HepG2 (cell line): ENCODE measurements around the gene RBMS2. TPM values are rescaled to one million over a fixed set of nuclear protein-coding genes. Genes with fewer than 3 reads are reported as not detected.
A peak's percentile ranks its signal among the peaks of the same experiment; 100 is the strongest.

Experiments
- AGO1 ChIP-seq: fragments of 200-400 bp; formaldehyde crosslinking; IDR thresholded peaks from 2 replicates; pipeline ENCODE4 v1.6.1; 2017; ENCODE audit warnings: mild to moderate bottlenecking, low read depth, low read length, moderate library complexity; ENCODE audit not compliant: poor library complexity, severe bottlenecking
- BCL6 ChIP-seq: IDR thresholded peaks from 2 replicates; pipeline ENCODE4 v1.6.1; 2016; ENCODE audit warnings: missing genetic modification reagents, missing compliant biosample characterization
- EEA1 ChIP-seq: sonication (generic); formaldehyde crosslinking; IDR thresholded peaks from 2 replicates; pipeline ENCODE4 v1.5.1; 2020; ENCODE audit warnings: mild to moderate bottlenecking, missing genetic modification reagents, borderline replicate concordance
- FOSL2 ChIP-seq: sonication (generic); formaldehyde crosslinking; IDR thresholded peaks from 2 replicates; pipeline ENCODE4 v1.4.0; 2020; ENCODE audit warnings: missing genetic modification reagents
- HHEX ChIP-seq: IDR thresholded peaks from 2 replicates; pipeline ENCODE4 v1.6.1; 2016; ENCODE audit warnings: control low read depth
- HMG20A ChIP-seq: IDR thresholded peaks from 2 replicates; pipeline ENCODE4 v1.6.1; 2016; ENCODE audit warnings: borderline replicate concordance
- HNRNPH1 ChIP-seq: fragments of 200-400 bp; formaldehyde crosslinking; optimal IDR thresholded peaks from 2 replicates; pipeline ENCODE3; 2017; ENCODE audit warnings: mild to moderate bottlenecking, low read depth, low read length
- HOXA5 ChIP-seq: sonication (generic); formaldehyde crosslinking; IDR thresholded peaks from 2 replicates; pipeline ENCODE4 v1.4.0; 2020; ENCODE audit warnings: missing genetic modification reagents
- MZF1 ChIP-seq: sonication (generic); formaldehyde crosslinking; IDR thresholded peaks from 2 replicates; pipeline ENCODE4 v1.8.1; 2023; ENCODE audit warnings: mild to moderate bottlenecking, missing genetic modification reagents, borderline replicate concordance
- NFYB ChIP-seq: sonication (generic); formaldehyde crosslinking; IDR thresholded peaks from 2 replicates; pipeline ENCODE4 v1.4.0; 2020; ENCODE audit warnings: missing genetic modification reagents
- PHF5A ChIP-seq: IDR thresholded peaks from one replicate; pipeline ENCODE4 v1.6.1; 2018; ENCODE audit warnings: low read depth, missing genetic modification reagents; ENCODE audit not compliant: unreplicated experiment
- REL ChIP-seq: sonication (generic); formaldehyde crosslinking; conservative IDR thresholded peaks from 2 replicates; pipeline ENCODE4 v1.8.0; 2022; ENCODE audit warnings: mild to moderate bottlenecking, missing genetic modification reagents, moderate library complexity
- SAFB2 ChIP-seq: sonication (generic); formaldehyde crosslinking; IDR thresholded peaks from 2 replicates; pipeline ENCODE4 v1.5.1; 2020; ENCODE audit warnings: missing genetic modification reagents, low read depth, mild to moderate bottlenecking, borderline replicate concordance
- SIX4 ChIP-seq: sonication (generic); formaldehyde crosslinking; IDR thresholded peaks from 2 replicates; pipeline ENCODE4 v1.4.0; 2020; ENCODE audit warnings: missing genetic modification reagents
- TCF12 ChIP-seq, 2 experiments: fragments of 450-650 bp in 1 of 2; sonication (generic) in 1 of 2; formaldehyde crosslinking in 1 of 2; IDR thresholded peaks; 2 replicates each; pipeline versions ENCODE4 v1.6.1 to v1.8.0; 2017 to 2022; ENCODE audit warnings: antibody characterized with exemption in 1 of 2, mild to moderate bottlenecking in 1 of 2, missing genetic modification reagents in 1 of 2, moderate library complexity in 1 of 2
- XBP1 ChIP-seq: sonication (generic); formaldehyde crosslinking; IDR thresholded peaks from 2 replicates; pipeline ENCODE4 v1.5.0; 2020; ENCODE audit warnings: missing genetic modification reagents
- XRCC5 ChIP-seq: fragments of 200-400 bp; formaldehyde crosslinking; optimal IDR thresholded peaks from 2 replicates; pipeline ENCODE3; 2017; ENCODE audit warnings: mild to moderate bottlenecking, low read length
- ZNF101 ChIP-seq: sonication (generic); formaldehyde crosslinking; IDR thresholded peaks from 2 replicates; pipeline ENCODE4 v1.4.0; 2020; ENCODE audit warnings: mild to moderate bottlenecking, low read depth, missing genetic modification reagents, borderline replicate concordance
- ZNF143 ChIP-seq: sonication (generic); formaldehyde crosslinking; IDR thresholded peaks from 2 replicates; pipeline ENCODE4 v1.4.0; 2020; ENCODE audit warnings: missing genetic modification reagents
- ZNF205 ChIP-seq: IDR thresholded peaks from 2 replicates; pipeline ENCODE4 v1.6.1; 2018; ENCODE audit warnings: missing biosample characterization, missing genetic modification reagents
- ZNF501 ChIP-seq: sonication (generic); formaldehyde crosslinking; IDR thresholded peaks from 2 replicates; pipeline ENCODE4 v1.5.1; 2020; ENCODE audit warnings: mild to moderate bottlenecking, moderate library complexity, missing genetic modification reagents
- ZNF644 ChIP-seq: IDR thresholded peaks from 2 replicates; pipeline ENCODE4 v1.6.1; 2016; ENCODE audit warnings: low read depth
- ZNF782 ChIP-seq: sonication (generic); formaldehyde crosslinking; IDR thresholded peaks from 2 replicates; pipeline ENCODE4 v1.4.0; 2020; ENCODE audit warnings: missing genetic modification reagents, mild to moderate bottlenecking, borderline replicate concordance
- polyA plus RNA-seq, 8 experiments: library from polyadenylated mRNA; depleted of rRNA in 3 of 8; stranded (reverse) in 7 of 8; unstranded in 1 of 8; fragments of >200 nt; fragmentation: Illumina TruSeq in 4 of 8; extraction: Trizol in 4 of 8; gene quantifications; 2 replicates each; pipeline versions ENCODE4 v1.2.1 to v1.2.3, GENCODE V29; 2011 to 2016; ENCODE audit warnings: low read depth in 4 of 8, missing spikeins in 1 of 8, mixed read lengths in 1 of 8; ENCODE audit not compliant: insufficient read depth in 1 of 8
- total RNA-seq, 5 experiments: library from RNA; depleted of rRNA; stranded (reverse); fragments of >200 nt; fragmentation: Illumina TruSeq; extraction: Trizol; gene quantifications; 2 replicates each; pipeline ENCODE4 v1.2.3, GENCODE V29; 2016; ENCODE audit warnings: low read depth in 1 of 5
- TF ChIP-seq, protein P1 (sequence below): sonication (generic); formaldehyde crosslinking; IDR thresholded peaks from 2 replicates; pipeline ENCODE4 v1.5.1; 2020; ENCODE audit warnings: missing genetic modification reagents, mild to moderate bottlenecking, borderline replicate concordance
- TF ChIP-seq, protein P2 (sequence below): IDR thresholded peaks from 2 replicates; pipeline ENCODE4 v1.6.1; 2016; ENCODE audit warnings: control low read depth
- TF ChIP-seq, protein P3 (sequence below), 2 experiments: sonication (generic) in 1 of 2; formaldehyde crosslinking in 1 of 2; IDR thresholded peaks; 2 replicates each; pipeline versions ENCODE4 v1.4.0 to v1.6.1; 2018 to 2020; ENCODE audit warnings: missing genetic modification reagents in 2 of 2, borderline replicate concordance in 1 of 2, low read depth in 1 of 2, mild to moderate bottlenecking in 1 of 2, missing biosample characterization in 1 of 2

RBMS2 gene
- total and polyA plus RNA-seq, 2 of the 13 experiments (the other 11 are each of a cell fraction or from before 2014, with no cell fraction given): 0.53 to 7.4 TPM

DNA sequence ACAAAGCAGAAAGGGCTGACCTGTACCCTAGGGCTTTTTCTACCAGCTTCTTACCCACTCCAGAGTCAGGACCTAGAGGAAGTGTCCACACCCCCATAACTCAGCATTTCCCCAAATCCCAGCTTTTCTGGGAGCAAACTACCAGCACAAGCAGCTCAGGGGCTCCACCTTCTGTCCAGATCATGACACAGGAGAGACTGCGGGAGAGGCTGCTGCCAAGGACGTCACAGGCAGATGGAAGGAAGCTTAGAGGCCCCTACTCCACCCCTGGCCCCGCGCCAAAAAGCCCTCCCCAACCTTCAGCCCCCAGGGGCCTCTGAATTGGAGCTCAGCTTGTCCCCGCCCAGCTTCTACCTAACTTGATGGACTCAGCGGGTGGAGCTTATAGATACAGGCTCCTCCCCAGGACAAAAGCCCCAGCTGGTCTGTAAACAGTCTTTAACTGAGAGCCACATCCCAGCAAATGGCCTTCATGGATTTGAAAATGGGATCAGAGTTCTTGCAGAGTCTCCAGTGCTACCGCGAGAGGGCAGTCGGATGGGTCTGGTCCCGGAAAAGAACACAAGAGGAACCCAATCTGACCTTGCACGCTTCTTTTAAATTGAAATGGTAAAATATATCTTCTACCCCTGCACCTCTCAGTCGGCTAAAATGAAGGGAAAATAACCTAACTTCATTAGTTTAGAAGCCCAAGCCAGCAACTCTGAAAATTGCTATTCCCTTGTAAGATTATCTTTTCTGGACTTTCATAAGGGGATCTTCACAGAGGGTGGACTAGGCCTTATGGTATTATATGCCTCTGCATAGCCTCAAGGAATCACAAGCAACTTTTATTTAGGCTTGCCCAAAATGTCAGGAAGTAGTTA lies 115.3 kb downstream of the RBMS2 start (continued):
- no peak for TF ChIP-seq MZF1
- no peak for TF ChIP-seq ZNF143
- TF ChIP-seq ZNF501: peak; percentile 80
- peak; percentile 51 for TF ChIP-seq FOSL2
- TF ChIP-seq XBP1 (CRISPR knock-in tag): no peak
- 0 out of 2 replicates have a peak, but pooled peaks have one; percentile 23 for TF ChIP-seq BCL6
- no peak for TF ChIP-seq ZNF101
- TF ChIP-seq HNRNPH1: peak; percentile 31
- no peak for TF ChIP-seq EEA1 (CRISPR knock-in tag)
- TF ChIP-seq ZNF782 (CRISPR knock-in tag): no peak
- no peak for TF ChIP-seq HMG20A (CRISPR knock-in tag)
- no peak for TF ChIP-seq REL
- TF ChIP-seq, protein P1, sequence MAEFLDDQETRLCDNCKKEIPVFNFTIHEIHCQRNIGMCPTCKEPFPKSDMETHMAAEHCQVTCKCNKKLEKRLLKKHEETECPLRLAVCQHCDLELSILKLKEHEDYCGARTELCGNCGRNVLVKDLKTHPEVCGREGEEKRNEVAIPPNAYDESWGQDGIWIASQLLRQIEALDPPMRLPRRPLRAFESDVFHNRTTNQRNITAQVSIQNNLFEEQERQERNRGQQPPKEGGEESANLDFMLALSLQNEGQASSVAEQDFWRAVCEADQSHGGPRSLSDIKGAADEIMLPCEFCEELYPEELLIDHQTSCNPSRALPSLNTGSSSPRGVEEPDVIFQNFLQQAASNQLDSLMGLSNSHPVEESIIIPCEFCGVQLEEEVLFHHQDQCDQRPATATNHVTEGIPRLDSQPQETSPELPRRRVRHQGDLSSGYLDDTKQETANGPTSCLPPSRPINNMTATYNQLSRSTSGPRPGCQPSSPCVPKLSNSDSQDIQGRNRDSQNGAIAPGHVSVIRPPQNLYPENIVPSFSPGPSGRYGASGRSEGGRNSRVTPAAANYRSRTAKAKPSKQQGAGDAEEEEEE (CRISPR knock-in tag): no peak
- peak; percentile 75 for TF ChIP-seq ZNF205 (CRISPR knock-in tag)
- peak; percentile 52; the same call in 1 of the 2 replicates for TF ChIP-seq NFYB
- TF ChIP-seq AGO1: no peak
- TF ChIP-seq ZNF644 (CRISPR knock-in tag): peak; percentile 70
- peak; percentile 47; the same call in 1 of the 2 replicates for TF ChIP-seq SIX4 (CRISPR knock-in tag)
- peak; percentile 90 for TF ChIP-seq XRCC5
- TF ChIP-seq, protein P2, sequence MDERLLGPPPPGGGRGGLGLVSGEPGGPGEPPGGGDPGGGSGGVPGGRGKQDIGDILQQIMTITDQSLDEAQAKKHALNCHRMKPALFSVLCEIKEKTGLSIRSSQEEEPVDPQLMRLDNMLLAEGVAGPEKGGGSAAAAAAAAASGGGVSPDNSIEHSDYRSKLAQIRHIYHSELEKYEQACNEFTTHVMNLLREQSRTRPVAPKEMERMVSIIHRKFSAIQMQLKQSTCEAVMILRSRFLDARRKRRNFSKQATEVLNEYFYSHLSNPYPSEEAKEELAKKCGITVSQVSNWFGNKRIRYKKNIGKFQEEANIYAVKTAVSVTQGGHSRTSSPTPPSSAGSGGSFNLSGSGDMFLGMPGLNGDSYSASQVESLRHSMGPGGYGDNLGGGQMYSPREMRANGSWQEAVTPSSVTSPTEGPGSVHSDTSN (CRISPR knock-in tag): no peak
- TF ChIP-seq, protein P3, sequence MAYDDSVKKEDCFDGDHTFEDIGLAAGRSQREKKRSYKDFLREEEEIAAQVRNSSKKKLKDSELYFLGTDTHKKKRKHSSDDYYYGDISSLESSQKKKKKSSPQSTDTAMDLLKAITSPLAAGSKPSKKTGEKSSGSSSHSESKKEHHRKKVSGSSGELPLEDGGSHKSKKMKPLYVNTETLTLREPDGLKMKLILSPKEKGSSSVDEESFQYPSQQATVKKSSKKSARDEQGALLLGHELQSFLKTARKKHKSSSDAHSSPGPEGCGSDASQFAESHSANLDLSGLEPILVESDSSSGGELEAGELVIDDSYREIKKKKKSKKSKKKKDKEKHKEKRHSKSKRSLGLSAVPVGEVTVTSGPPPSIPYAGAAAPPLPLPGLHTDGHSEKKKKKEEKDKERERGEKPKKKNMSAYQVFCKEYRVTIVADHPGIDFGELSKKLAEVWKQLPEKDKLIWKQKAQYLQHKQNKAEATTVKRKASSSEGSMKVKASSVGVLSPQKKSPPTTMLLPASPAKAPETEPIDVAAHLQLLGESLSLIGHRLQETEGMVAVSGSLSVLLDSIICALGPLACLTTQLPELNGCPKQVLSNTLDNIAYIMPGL (CRISPR knock-in tag; IDR thresholded peaks at IDR 0.05; ENCODE audit: borderline replicate concordance in 1 of 2, low read depth in 1 of 2): peak in 1 of 2 experiments; percentile 71; a peak in 3 of 4 replicates
- 0 out of 2 replicates have a peak, but pooled peaks have one; percentile 40 for TF ChIP-seq HOXA5 (CRISPR knock-in tag)
- TF ChIP-seq HHEX (CRISPR knock-in tag): no peak
- TF ChIP-seq PHF5A: peak; percentile 67
- no peak for TF ChIP-seq TCF12 (IDR thresholded peaks at IDR 0.05)
- no peak; the same call in 1 of the 2 replicates for TF ChIP-seq TCF12 (CRISPR knock-in tag; IDR thresholded peaks at IDR 0.05)
- TF ChIP-seq SAFB2: peak; percentile 83; the same call in 1 of the 2 replicates
